ENCODE results near the gene BAIAP2L2. TPM values are rescaled to one million over a fixed set of nuclear protein-coding genes. Genes with fewer than 3 reads are reported as not detected.
A peak's percentile ranks its signal among the peaks of the same experiment; 100 is the strongest.

Gene BAIAP2L2
- total RNA-seq, 1 experiment from 2014 or later = 2.3 TPM

GRCh38 chr22:38051900-38052862 lies 58.3 kb downstream of the BAIAP2L2 start:
- H3K23ac ChIP-seq (ENCODE audit: insufficient read length, low read depth, low read length) = no peak overlapping the region
- peak; percentile 98 for TF ChIP-seq CTCF (conservative IDR thresholded peaks at IDR 0.05)
- no peak overlapping the region for H2BK120ac ChIP-seq (ENCODE audit: low read depth, low read length, poor library complexity, severe bottlenecking)
- H3K56ac ChIP-seq (ENCODE audit: insufficient read length, low read depth, low read length) = no peak overlapping the region
- no peak overlapping the region for H3K4me2 ChIP-seq (ENCODE audit: insufficient read depth, insufficient read length, low read length)
- H2AK5ac ChIP-seq (ENCODE audit: insufficient read length, low read length) = no peak overlapping the region
- no peak overlapping the region for H2BK15ac ChIP-seq (ENCODE audit: low read depth, low read length)
- H2BK20ac ChIP-seq (ENCODE audit: low read depth, low read length, poor library complexity, severe bottlenecking) = no peak overlapping the region
- H2BK5ac ChIP-seq (ENCODE audit: insufficient read length, low read length) = no peak overlapping the region
- no peak overlapping the region for H4K8ac ChIP-seq (replicated peaks; ENCODE audit: insufficient read length, low read depth, low read length)
- no peak overlapping the region for H3K9ac ChIP-seq (ENCODE audit: extremely low read depth, insufficient read length, low read length)
- H3K4me1 ChIP-seq (ENCODE audit: insufficient read depth, low read length) = no peaks in the 10 kb centered on the region
- no peak overlapping the region; the same call in 1 of the 2 replicates for H3K14ac ChIP-seq (ENCODE audit: insufficient read depth, low read length)
- H3K18ac ChIP-seq (ENCODE audit: insufficient read length, low read depth, low read length) = peak overlapping the region; percentile 32
- no peak overlapping the region for H2AFZ ChIP-seq (ENCODE audit: low read length)
- no peak overlapping the region for H3T11ph ChIP-seq (ENCODE audit: low read length)
- Mint-ChIP-seq H3K4me3 (no peak overlapping the region), H3K9me3 (no peaks in the 10 kb centered on the region), H3K4me1 (peaks cover 4 to 5% of the 10 kb centered on the region in 2 experiments; a peak in 3 of 4 replicates), H3K36me3 (ENCODE audit: insufficient read depth in 1 of 3, low read depth in 3 of 3) (no peaks in the 10 kb centered on the region), H3K27ac (peak overlapping the region in 1 of 3 experiments; percentile 14; a peak in 1 of 7 replicates), H3K27me3 (ENCODE audit: low read depth) (peaks cover 32% of the 10 kb centered on the region)
- no peak overlapping the region for H3K27ac ChIP-seq (ENCODE audit: insufficient read length, low read depth, low read length)
- H3K23me2 ChIP-seq (ENCODE audit: insufficient read length, low read depth, low read length, poor library complexity, severe bottlenecking) = peaks cover 4% of the 10 kb centered on the region
- no peak overlapping the region for H3K4ac ChIP-seq (ENCODE audit: low read depth, low read length)
- H3K9me3 ChIP-seq (ENCODE audit: control insufficient read depth, low read depth, low read length) = no peaks in the 10 kb centered on the region
- no peak overlapping the region for H2BK12ac ChIP-seq (ENCODE audit: insufficient read length, low read depth, low read length)
- WGBS (ENCODE audit: extremely low coverage, insufficient read length, low lambda C conversion rate) = no CpG with 5 or more reads among the region's 30 CpGs
- no peaks in the 10 kb centered on the region for H3K79me1 ChIP-seq (ENCODE audit: insufficient read depth, low read depth, low read length, poor library complexity, severe bottlenecking)
- H4K20me1 ChIP-seq (ENCODE audit: control insufficient read depth, insufficient read depth, insufficient read length) = no peaks in the 10 kb centered on the region
- no peaks in the 10 kb centered on the region for H3K27me3 ChIP-seq (ENCODE audit: insufficient read depth, low read length)
- no peak overlapping the region for H4K5ac ChIP-seq (ENCODE audit: insufficient read length, low read depth, low read length)
- no peak overlapping the region for H4K91ac ChIP-seq (ENCODE audit: insufficient read length, low read depth, low read length)
- peak; percentile 95 for DNase-seq
- H3K79me2 ChIP-seq (ENCODE audit: insufficient read depth, low read length) = no peaks in the 10 kb centered on the region

Data from H9 (cell line).